Activated CD4-positive, alpha-beta T cell treated with anti-CD3 and anti-CD28 coated beads, Interleukin-2, amount 10 ng/mL, durations not matched to agents 7 days and 5 days (primary cell): Measurements from ENCODE around the gene BUB1. TPM values are rescaled to one million over a fixed set of nuclear protein-coding genes. Genes with fewer than 3 reads are reported as not detected.
"Not testable (repeated sequence)": the region's sequence is repeated elsewhere in the genome, so short reads cannot be mapped to it uniquely, and the experiment has no call there.

Experiments
- CTCF ChIA-PET: fragments of 350-600 bp; sonication (Branson Sonifier 250); formaldehyde crosslinking; loops from one replicate; lab custom pipeline; 2021; ENCODE audit warnings: antibody characterized with exemption; lab: Charles Lee
- POLR2A ChIA-PET: fragments of 350-600 bp; sonication (Branson Sonifier 250); formaldehyde crosslinking; loops from one replicate; lab custom pipeline; 2021; ENCODE audit warnings: antibody characterized with exemption; lab: Charles Lee
- DNase-seq: peaks from one replicate; pipeline ENCODE4 v3.0.0-alpha.2; 2020
- H3K27ac Mint-ChIP-seq: one replicate; pipeline ENCODE4 v1.8.0; 2021; ENCODE audit warnings: mild to moderate bottlenecking, moderate library complexity, mixed read lengths
- H3K27me3 Mint-ChIP-seq: one replicate; pipeline ENCODE4 v1.8.0; 2021; ENCODE audit warnings: mixed read lengths
- H3K36me3 Mint-ChIP-seq: one replicate; pipeline ENCODE4 v1.8.0; 2021; ENCODE audit warnings: low read depth, mixed read lengths
- H3K4me1 Mint-ChIP-seq: one replicate; pipeline ENCODE4 v1.8.0; 2021; ENCODE audit warnings: mixed read lengths
- H3K4me3 Mint-ChIP-seq: one replicate; pipeline ENCODE4 v1.8.0; 2021; ENCODE audit warnings: mild to moderate bottlenecking, moderate library complexity, mixed read lengths
- H3K9me3 Mint-ChIP-seq: one replicate; pipeline ENCODE4 v1.8.0; 2021; ENCODE audit warnings: mixed read lengths
- total RNA-seq, 2 experiments: library from RNA; stranded (reverse); gene quantifications; one replicate each; pipeline ENCODE4 v1.2.3, GENCODE V29; 2021

Gene BUB1
- total RNA-seq, 2 experiments from 2014 or later, result 118 to 141 TPM

GRCh38 chr2:110713513-110714362 is 35.9 kb upstream of the BUB1 start:
- H3K27ac Mint-ChIP-seq, result no peak overlapping the region

DNA sequence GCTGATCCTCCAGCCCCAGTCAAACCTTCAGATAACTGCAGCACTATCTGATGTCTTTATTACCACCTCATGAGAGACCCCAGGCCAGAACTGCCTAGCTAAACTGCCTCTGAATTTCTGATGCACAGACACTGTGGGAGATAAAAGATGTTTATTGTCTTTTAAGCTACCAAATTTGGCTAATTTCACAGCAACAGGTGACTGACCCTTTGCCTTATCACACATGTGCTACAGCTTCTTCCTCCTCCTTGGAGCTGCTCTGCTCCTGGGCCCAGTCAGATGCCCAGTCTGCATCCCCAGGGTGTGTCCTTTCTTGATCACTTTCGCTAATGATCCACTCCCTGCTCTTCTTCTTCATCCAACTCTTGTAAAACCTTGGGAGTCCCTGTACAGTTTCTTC is 34.9 kb upstream of the BUB1 start:
- H3K27me3 Mint-ChIP-seq, result peaks cover 58% of the 10 kb centered on the region
- H3K4me3 Mint-ChIP-seq, result no peak overlapping the region
- no peaks in the 10 kb centered on the region for H3K9me3 Mint-ChIP-seq
- H3K4me1 Mint-ChIP-seq, result no peaks in the 10 kb centered on the region
- no peak for DNase-seq
- POLR2A ChIA-PET, result no interaction called here
- no peak overlapping the region for H3K27ac Mint-ChIP-seq
- CTCF ChIA-PET, result interaction anchor here (0.6 to 1.3 kb wide), 4 partner anchors 9 to 38 kb away, joined by 3 to 10 read pairs (median 3); no protein-coding TSS in a partner anchor
- no peaks in the 10 kb centered on the region for H3K36me3 Mint-ChIP-seq

More at GRCh38 chr2:110713513-110714362, 35.9 kb upstream of the BUB1 start:
- Mint-ChIP-seq H3K27me3 (peaks cover 58% of the 10 kb centered on the region), H3K4me1 (no peaks in the 10 kb centered on the region), H3K9me3 (no peaks in the 10 kb centered on the region), H3K4me3 (no peak overlapping the region), H3K36me3 (no peaks in the 10 kb centered on the region)
- POLR2A ChIA-PET, result interaction anchor here (0.8 kb wide), 1 partner anchor 35 kb away, joined by 3 read pairs; no protein-coding TSS in a partner anchor
- DNase-seq, result no peak
- CTCF ChIA-PET, result interaction anchor here (0.6 kb wide), 1 partner anchor 908 kb away, joined by 3 read pairs; no protein-coding TSS in a partner anchor

DNA sequence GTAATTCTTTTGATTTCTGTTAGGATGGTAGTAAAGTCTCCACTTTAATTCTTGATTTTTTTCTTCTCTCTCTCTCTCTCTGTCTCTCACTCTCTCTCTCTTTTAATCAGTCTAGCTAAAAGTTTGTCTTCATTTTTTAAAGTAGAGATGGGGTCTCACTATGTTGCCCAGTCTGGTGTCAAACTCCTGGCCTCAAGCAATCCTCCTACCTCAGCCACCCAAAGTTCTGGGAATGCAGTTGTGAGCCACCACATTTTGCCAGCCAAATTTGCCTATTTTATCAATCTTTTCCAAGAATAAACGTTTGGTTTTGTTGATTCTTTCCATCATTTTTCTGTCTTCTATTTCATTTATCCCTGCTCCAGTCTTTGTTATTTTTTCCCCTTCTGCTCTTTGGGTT is 30.6 kb upstream of the BUB1 start:
- Mint-ChIP-seq H3K27ac (no peak overlapping the region), H3K9me3 (no peaks in the 10 kb centered on the region), H3K4me1 (no peaks in the 10 kb centered on the region), H3K4me3 (no peak overlapping the region), H3K27me3 (peaks cover 63% of the 10 kb centered on the region), H3K36me3 (no peaks in the 10 kb centered on the region)
- ChIA-PET POLR2A (no interaction called here), CTCF (no interaction called here)
- DNase-seq, result no peak

DNA sequence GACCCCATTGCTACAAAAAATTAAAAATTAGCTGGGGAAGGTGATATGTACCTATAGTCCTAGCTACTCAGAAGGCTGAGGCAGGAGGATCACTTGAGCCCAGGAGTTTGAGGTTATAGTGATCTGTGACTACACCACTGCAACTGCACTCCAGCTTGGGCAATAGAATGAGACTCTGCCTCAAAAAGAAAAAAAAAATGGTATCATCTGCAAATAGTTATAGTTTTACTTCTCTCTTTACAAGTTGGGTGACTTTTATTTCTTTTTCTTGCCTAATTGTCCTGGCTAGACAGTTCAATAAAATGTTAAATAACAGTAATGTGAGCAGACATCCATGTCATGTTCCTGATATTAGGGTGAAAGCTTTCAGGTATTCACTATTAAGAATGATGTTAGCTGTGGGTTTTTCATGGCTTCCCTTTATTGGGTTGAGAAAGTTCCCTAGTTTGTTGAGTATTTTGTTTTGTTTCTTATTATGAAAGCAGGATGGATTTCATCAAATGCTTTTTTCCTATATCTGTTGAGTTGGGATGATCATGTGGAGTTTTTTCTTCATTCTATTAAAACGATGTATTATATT is 29.6 kb upstream of the BUB1 start:
- Mint-ChIP-seq H3K4me1 (no peaks in the 10 kb centered on the region), H3K9me3 (no peaks in the 10 kb centered on the region), H3K27me3 (peaks cover 63% of the 10 kb centered on the region), H3K36me3 (no peaks in the 10 kb centered on the region), H3K27ac (no peak overlapping the region), H3K4me3 (no peak overlapping the region)
- ChIA-PET POLR2A (no interaction called here), CTCF (no interaction called here)
- no peak for DNase-seq

GRCh38 chr2:110702514-110703380 is 24.9 kb upstream of the BUB1 start:
- no peaks in the 10 kb centered on the region for H3K9me3 Mint-ChIP-seq
- peaks cover 41% of the 10 kb centered on the region for H3K27me3 Mint-ChIP-seq
- H3K4me1 Mint-ChIP-seq, result no peaks in the 10 kb centered on the region
- CTCF ChIA-PET, result no interaction called here
- POLR2A ChIA-PET, result no interaction called here
- H3K36me3 Mint-ChIP-seq, result no peaks in the 10 kb centered on the region
- H3K27ac Mint-ChIP-seq, result no peak overlapping the region
- DNase-seq, result no peak
- no peak overlapping the region for H3K4me3 Mint-ChIP-seq

GRCh38 chr2:110698253-110698652 is 20.4 kb upstream of the BUB1 start:
- CTCF ChIA-PET, H3K36me3 Mint-ChIP-seq, H3K4me3 Mint-ChIP-seq, H3K9me3 Mint-ChIP-seq, POLR2A ChIA-PET, H3K27ac Mint-ChIP-seq, DNase-seq, H3K4me1 Mint-ChIP-seq: not testable (repeated sequence)
- peaks cover 17% of the 10 kb centered on the region for H3K27me3 Mint-ChIP-seq

GRCh38 chr2:110695146-110695898 is 17.5 kb upstream of the BUB1 start:
- peaks cover 19% of the 10 kb centered on the region for H3K27me3 Mint-ChIP-seq
- H3K27ac Mint-ChIP-seq, H3K4me1 Mint-ChIP-seq, H3K9me3 Mint-ChIP-seq, DNase-seq, CTCF ChIA-PET, H3K36me3 Mint-ChIP-seq, POLR2A ChIA-PET, H3K4me3 Mint-ChIP-seq: not testable (repeated sequence)

GRCh38 chr2:110691612-110692258 is 13.9 kb upstream of the BUB1 start:
- Mint-ChIP-seq H3K4me3 (no peak overlapping the region), H3K36me3 (peaks cover 2% of the 10 kb centered on the region), H3K4me1 (peaks cover 7% of the 10 kb centered on the region), H3K27ac (no peak overlapping the region), H3K27me3 (peaks cover 27% of the 10 kb centered on the region), H3K9me3 (peaks cover 8% of the 10 kb centered on the region)
- ChIA-PET CTCF (no interaction called here), POLR2A (no interaction called here)
- no peak for DNase-seq

- ChIA-PET CTCF (interaction anchor here (1.0 kb wide), 1 partner anchor 10 kb away, joined by 4 read pairs; no protein-coding TSS in a partner anchor), POLR2A (no interaction called here)
- H3K27ac Mint-ChIP-seq, result no peak overlapping the region
- H3K27me3 Mint-ChIP-seq, result peaks cover 36% of the 10 kb centered on the region
- H3K4me1 Mint-ChIP-seq, result peaks cover 4% of the 10 kb centered on the region
- peaks cover 9% of the 10 kb centered on the region for H3K9me3 Mint-ChIP-seq
- H3K36me3 Mint-ChIP-seq, result peaks cover 2% of the 10 kb centered on the region
- H3K4me3 Mint-ChIP-seq, result no peak overlapping the region
- DNase-seq, result no peak
Measured at GRCh38 chr2:110690083-110690965, 12.5 kb upstream of the BUB1 start.

DNA sequence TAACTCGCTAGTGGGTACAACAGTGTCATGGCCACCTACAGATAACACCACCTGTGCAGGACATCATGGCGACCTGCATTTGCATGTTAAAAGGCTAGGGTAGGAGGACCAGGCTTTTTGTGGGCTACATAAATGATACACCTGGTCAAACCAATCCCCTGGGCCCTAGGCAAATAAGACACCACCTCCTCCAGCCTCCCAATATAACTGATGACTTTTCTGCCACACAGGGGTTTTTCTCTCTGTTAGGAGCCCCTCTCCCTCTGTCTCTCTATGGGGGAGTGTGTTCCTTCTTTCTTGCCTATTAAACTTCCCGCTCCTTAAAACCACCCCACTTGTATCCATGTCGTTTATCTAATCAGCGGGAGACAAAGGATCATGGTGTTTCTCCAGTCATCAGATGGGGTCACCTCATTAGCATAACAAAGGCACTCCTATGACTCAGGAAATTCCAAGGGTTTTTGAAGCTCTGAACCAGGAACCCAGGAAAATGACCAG is 10.8 kb upstream of the BUB1 start:
- DNase-seq, result no peak
- Mint-ChIP-seq H3K27ac (no peak overlapping the region), H3K9me3 (peaks cover 9% of the 10 kb centered on the region), H3K36me3 (peaks cover 2% of the 10 kb centered on the region), H3K4me3 (no peak overlapping the region), H3K27me3 (peaks cover 44% of the 10 kb centered on the region), H3K4me1 (no peaks in the 10 kb centered on the region)
- ChIA-PET CTCF (no interaction called here), POLR2A (no interaction called here)
